ENCODE data around the gene ZNF284.
"Not testable (repeated sequence)": the region's sequence is repeated elsewhere in the genome, so short reads cannot be mapped to it uniquely, and the experiment has no call there.

Gene ZNF284

GRCh38 chr19:44112802-44113137 lies 40.8 kb downstream of the ZNF284 start:
- DNase-seq: no peak

- DNase-seq: peak; percentile 69
Observed at GRCh38 chr19:44113138-44113783, 41.3 kb downstream of the ZNF284 start, which contains the start of gene ZNF225. Gene ZNF225 (plus strand): TSS chr19:44113399. CDS start chr19:44115828, 2,429 bp downstream.

GRCh38 chr19:44113784-44114390 lies 41.9 kb downstream of the ZNF284 start:
- DNase-seq: no peak

- not testable (repeated sequence) for DNase-seq
Observed at GRCh38 chr19:44121162-44121561, 49.2 kb downstream of the ZNF284 start.

- no peak for DNase-seq
Observed at GRCh38 chr19:44131955-44132354, 60.0 kb downstream of the ZNF284 start.
